Keratinocyte (primary cell): ENCODE measurements around the gene IREB2.

ENCODE experiments used
- EZH2 ChIP-seq: IDR thresholded peaks from one replicate; pipeline ENCODE4 v1.6.1; 2012; ENCODE audit warnings: inconsistent platforms, mild to moderate bottlenecking, low read length, moderate library complexity
- TF ChIP-seq, protein P1 (sequence below), 3 experiments: IDR thresholded peaks in 1 of 3; conservative IDR thresholded peaks in 1 of 3; optimal IDR thresholded peaks in 1 of 3; 2 replicates in 2 of 3; 3 replicates in 1 of 3; pipeline versions ENCODE3 to v1.5.1; 2011; ENCODE audit warnings: low read length in 3 of 3, mild to moderate bottlenecking in 3 of 3, moderate library complexity in 2 of 3, control low read depth in 1 of 3, inconsistent platforms in 1 of 3; ENCODE audit not compliant: insufficient read depth in 2 of 3; ENCODE audit errors: extremely low read depth in 1 of 3

DNA sequence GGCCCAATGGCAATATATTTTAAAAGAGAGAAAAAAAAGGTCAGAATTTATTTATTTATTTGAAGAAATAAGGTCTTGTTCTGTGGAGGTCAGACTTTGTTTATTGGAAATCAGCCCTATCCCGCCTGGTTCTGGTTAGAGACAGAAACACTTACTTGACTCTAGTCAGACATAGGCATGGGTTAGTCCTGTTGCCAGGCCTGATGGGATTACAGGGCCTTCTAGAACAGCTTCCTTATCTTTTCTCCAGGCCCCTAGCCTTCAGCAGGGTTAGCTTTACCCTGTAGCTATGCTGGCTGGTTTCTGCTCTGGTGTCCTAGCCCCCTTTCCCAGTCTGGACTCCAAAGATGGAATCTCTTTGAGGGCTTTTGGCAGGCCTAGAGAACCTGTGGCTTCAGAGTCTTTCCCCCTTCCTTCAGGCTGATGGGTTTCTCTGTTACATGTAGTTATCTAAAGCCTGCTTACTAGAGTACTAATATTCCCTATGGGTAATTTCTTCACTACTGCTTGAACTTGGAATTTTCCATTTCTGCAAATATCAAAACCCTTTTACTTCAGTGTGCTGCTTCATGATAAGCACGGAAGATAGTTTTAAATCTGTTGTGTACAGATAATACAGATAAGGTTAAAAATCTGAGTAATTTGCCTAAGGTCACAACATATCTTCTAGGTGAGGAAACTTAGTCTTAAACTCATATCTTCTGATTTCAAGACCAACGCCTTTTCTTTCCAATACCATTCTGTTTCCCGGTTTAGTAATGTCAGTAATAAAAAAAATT, 10.6 kb downstream of the IREB2 start:
- TF ChIP-seq EZH2: no peak
- TF ChIP-seq, protein P1, sequence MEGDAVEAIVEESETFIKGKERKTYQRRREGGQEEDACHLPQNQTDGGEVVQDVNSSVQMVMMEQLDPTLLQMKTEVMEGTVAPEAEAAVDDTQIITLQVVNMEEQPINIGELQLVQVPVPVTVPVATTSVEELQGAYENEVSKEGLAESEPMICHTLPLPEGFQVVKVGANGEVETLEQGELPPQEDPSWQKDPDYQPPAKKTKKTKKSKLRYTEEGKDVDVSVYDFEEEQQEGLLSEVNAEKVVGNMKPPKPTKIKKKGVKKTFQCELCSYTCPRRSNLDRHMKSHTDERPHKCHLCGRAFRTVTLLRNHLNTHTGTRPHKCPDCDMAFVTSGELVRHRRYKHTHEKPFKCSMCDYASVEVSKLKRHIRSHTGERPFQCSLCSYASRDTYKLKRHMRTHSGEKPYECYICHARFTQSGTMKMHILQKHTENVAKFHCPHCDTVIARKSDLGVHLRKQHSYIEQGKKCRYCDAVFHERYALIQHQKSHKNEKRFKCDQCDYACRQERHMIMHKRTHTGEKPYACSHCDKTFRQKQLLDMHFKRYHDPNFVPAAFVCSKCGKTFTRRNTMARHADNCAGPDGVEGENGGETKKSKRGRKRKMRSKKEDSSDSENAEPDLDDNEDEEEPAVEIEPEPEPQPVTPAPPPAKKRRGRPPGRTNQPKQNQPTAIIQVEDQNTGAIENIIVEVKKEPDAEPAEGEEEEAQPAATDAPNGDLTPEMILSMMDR (optimal IDR thresholded peaks at IDR 0.05 in 1 of 3, IDR thresholded peaks at IDR 0.05 in 1 of 3, conservative IDR thresholded peaks at IDR 0.05 in 1 of 3; ENCODE audit: extremely low read depth in 1 of 3, insufficient read depth in 2 of 3, low read length in 3 of 3): no peak
